ENCODE measurements around the gene RNF157.

DNA sequence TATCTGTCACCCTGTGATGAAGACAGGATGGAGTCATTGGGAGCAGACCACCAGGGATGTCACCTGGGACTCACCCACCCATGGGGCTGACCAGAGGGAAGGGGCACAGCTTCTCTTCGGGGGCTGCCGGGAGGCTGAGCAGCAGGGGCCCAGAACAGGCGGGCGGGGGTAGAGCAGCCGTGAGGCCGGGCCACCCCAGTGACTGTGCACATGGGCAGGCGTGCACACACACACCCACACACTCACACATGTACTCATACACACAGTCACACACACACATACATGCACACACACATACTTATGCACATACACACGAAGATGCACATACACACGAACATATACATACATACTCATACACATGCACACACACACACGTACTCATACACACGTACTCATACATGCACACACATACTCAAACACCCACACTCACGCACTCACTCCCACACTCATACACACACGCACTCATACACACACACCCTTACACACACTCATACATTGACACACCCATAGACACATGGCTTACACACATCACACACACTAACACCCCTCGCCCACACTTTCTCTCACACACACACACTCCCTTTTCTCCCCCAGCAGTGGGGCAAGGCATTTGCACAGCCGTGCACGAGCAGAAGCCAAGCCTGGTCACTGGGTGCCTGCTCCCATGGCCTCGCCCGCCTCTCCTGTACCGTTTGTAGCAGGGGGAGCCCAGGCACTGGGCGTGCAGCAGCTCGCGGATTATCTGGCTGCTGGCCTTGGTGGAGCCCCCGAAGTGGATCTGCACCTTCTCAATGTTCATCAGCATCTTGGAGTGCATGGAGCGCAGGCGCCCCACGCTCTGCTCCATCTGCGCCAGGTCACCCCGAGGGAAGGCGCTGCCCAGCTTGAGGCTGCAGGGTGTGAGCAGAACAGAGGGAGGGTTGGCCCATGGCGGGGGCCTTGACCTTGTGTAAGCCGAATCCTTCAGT lies 37.3 kb upstream of the RNF157 start:
- TF ChIP-seq SMAD1 (CRISPR knock-in tag; IDR thresholded peaks at IDR 0.05; ENCODE audit: borderline replicate concordance, low read depth): no peak
- no peak for TF ChIP-seq MTA1 (CRISPR knock-in tag; IDR thresholded peaks at IDR 0.05; ENCODE audit: borderline replicate concordance)
- TF ChIP-seq, protein P1, sequence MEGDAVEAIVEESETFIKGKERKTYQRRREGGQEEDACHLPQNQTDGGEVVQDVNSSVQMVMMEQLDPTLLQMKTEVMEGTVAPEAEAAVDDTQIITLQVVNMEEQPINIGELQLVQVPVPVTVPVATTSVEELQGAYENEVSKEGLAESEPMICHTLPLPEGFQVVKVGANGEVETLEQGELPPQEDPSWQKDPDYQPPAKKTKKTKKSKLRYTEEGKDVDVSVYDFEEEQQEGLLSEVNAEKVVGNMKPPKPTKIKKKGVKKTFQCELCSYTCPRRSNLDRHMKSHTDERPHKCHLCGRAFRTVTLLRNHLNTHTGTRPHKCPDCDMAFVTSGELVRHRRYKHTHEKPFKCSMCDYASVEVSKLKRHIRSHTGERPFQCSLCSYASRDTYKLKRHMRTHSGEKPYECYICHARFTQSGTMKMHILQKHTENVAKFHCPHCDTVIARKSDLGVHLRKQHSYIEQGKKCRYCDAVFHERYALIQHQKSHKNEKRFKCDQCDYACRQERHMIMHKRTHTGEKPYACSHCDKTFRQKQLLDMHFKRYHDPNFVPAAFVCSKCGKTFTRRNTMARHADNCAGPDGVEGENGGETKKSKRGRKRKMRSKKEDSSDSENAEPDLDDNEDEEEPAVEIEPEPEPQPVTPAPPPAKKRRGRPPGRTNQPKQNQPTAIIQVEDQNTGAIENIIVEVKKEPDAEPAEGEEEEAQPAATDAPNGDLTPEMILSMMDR (CRISPR knock-in tag; IDR thresholded peaks at IDR 0.05): no peak
- TF ChIP-seq PAF1 (CRISPR knock-in tag; IDR thresholded peaks at IDR 0.05): no peak
- no peak for TF ChIP-seq MAZ (IDR thresholded peaks at IDR 0.05; ENCODE audit: borderline replicate concordance, low read depth, low read length)
- no peak for TF ChIP-seq MAZ (CRISPR knock-in tag; IDR thresholded peaks at IDR 0.05; ENCODE audit: low read depth)
- TF ChIP-seq ZNF20 (CRISPR knock-in tag; IDR thresholded peaks at IDR 0.05): no peak
- TF ChIP-seq TARDBP (CRISPR knock-in tag; IDR thresholded peaks at IDR 0.05): no peak
- TF ChIP-seq, protein P2, sequence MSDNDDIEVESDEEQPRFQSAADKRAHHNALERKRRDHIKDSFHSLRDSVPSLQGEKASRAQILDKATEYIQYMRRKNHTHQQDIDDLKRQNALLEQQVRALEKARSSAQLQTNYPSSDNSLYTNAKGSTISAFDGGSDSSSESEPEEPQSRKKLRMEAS (IDR thresholded peaks at IDR 0.05): no peak
- no peak for TF ChIP-seq ZNF274 (CRISPR knock-in tag; IDR thresholded peaks at IDR 0.05)
